Stomach (tissue), 9 donors: Measurements from ENCODE around the gene KRTAP10-5. TPM values are rescaled to one million over a fixed set of nuclear protein-coding genes. Genes with fewer than 3 reads are reported as not detected.

Experiments used
- DNase-seq, 2 donors: peaks; one replicate each; pipeline versions ENCODE4 v3.0.0 to v3.0.0-alpha.2; 2013 to 2019
- H3K27ac ChIP-seq, 5 donors: fragments of 200-600 bp in 4 of 5; sonication (generic) in 4 of 5; one replicate each; pipeline ENCODE4 v1.5.1; 2013 to 2019; ENCODE audit warnings: mild to moderate bottlenecking in 1 of 5, moderate library complexity in 1 of 5
- H3K27me3 ChIP-seq, 3 donors: fragments of 200-600 bp; sonication (generic); one replicate each; pipeline ENCODE4 v1.5.1; 2017 to 2019; ENCODE audit warnings: mixed run types in 1 of 3
- H3K36me3 ChIP-seq, 4 donors: fragments of 200-600 bp; sonication (generic); 1 replicate in 3 of 4; 2 replicates in 1 of 4; pipeline ENCODE4 v1.5.1; 2016 to 2019
- H3K4me1 ChIP-seq, 4 donors: fragments of 200-600 bp; sonication (generic); one replicate each; pipeline ENCODE4 v1.5.1; 2016 to 2019
- H3K4me3 ChIP-seq, 4 donors: fragments of 200-600 bp; sonication (generic) in 3 of 4; one replicate each; pipeline ENCODE4 v1.5.1; 2016 to 2019; ENCODE audit warnings: mild to moderate bottlenecking in 1 of 4
- H3K9me3 ChIP-seq, 4 donors: fragments of 200-600 bp; sonication (generic); one replicate each; pipeline ENCODE4 v1.5.1; 2016 to 2019
- CTCF ChIP-seq, 7 experiments: fragments of 450-650 bp in 4 of 7; fragments of 200-600 bp in 3 of 7; sonication (generic) in 3 of 7; IDR thresholded peaks; one replicate each; pipeline ENCODE4 v1.5.1; 2016 to 2019; ENCODE audit warnings: antibody characterized with exemption in 7 of 7, control low read depth in 2 of 7, mild to moderate bottlenecking in 1 of 7
- EP300 ChIP-seq: sonication (generic); formaldehyde crosslinking; IDR thresholded peaks from one replicate; pipeline ENCODE4 v1.6.1; 2017; ENCODE audit warnings: antibody characterized with exemption
- POLR2A ChIP-seq, 4 donors: fragments of 450-650 bp; IDR thresholded peaks; one replicate each; pipeline ENCODE4 v1.6.1; 2016; ENCODE audit warnings: antibody characterized with exemption in 4 of 4, control low read depth in 2 of 4, mild to moderate bottlenecking in 1 of 4, moderate library complexity in 1 of 4
- POLR2AphosphoS5 ChIP-seq, 3 donors: sonication (generic); formaldehyde crosslinking; IDR thresholded peaks; one replicate each; pipeline ENCODE4 v1.6.1; 2016; ENCODE audit warnings: antibody characterized with exemption in 3 of 3
- WGBS, 5 donors: extraction: QIAGEN DNeasy Blood & Tissue Kit in 3 of 5; methylation state at CpG; one replicate each; pipeline versions ENCODE4 v1.1.5 to v1.1.7; 2013 to 2018; 5-methylcytosine and 5-hydroxymethylcytosine counted together
- intact Hi-C: fragments of 100-400 bp; cut with DNase I; formaldehyde crosslinking; loops from one replicate; pipeline ENCODE4 v1.15.1; 2023; ENCODE audit warnings: low total_unique reads
- polyA plus RNA-seq, 3 donors: library from polyadenylated mRNA; stranded (reverse); fragments of 200-250 nt; gene quantifications; one replicate each; pipeline ENCODE4 v1.2.3, GENCODE V29; 2013
- total RNA-seq, 5 donors: library from RNA; depleted of rRNA; stranded (reverse); fragments of >200 nt; gene quantifications; one replicate each; pipeline versions ENCODE4 v1.1.0 to v1.2.3, GENCODE V29; 2014 to 2016
- donor health status: healthy with polysubstance abuse.
- donor health status: Bipolar disorder and iron deficiency.
- donor health status: healthy.

The KRTAP10-5 gene
- total and polyA plus RNA-seq, 8 donors = 0.10 TPM; not detected in 7

- Histone ChIP-seq H3K4me3 (no peak overlapping the region), H3K36me3 (no peaks in the 10 kb centered on the region), H3K4me1 (no peaks in the 10 kb centered on the region), H3K27ac (no peak overlapping the region), H3K27me3 (peaks cover 0 to 49% (median 0%) of the 10 kb centered on the region in 3 donors), H3K9me3 (peaks cover 0 to 15% (median 10%) of the 10 kb centered on the region in 4 donors)
- DNase-seq = no peak
- TF ChIP-seq POLR2AphosphoS5 (IDR thresholded peaks at IDR 0.05) (no peak), CTCF (IDR thresholded peaks at IDR 0.05) (no peak), POLR2A (IDR thresholded peaks at IDR 0.05) (no peak)
- WGBS, 5 donors = 71 to 83% (median 82%) methylated on average over 15 to 17 of the region's 17 CpGs
- intact Hi-C loops = no loop called here
Observed at GRCh38 chr21:44615911-44616590, 35.6 kb upstream of the KRTAP10-5 start.

- TF ChIP-seq EP300 (no peak), CTCF (IDR thresholded peaks at IDR 0.05) (no peak), POLR2A (IDR thresholded peaks at IDR 0.05) (no peak)
- H3K9me3 ChIP-seq = peaks cover under 1 to 21% (median 14%) of the 10 kb centered on the region in 4 donors
- no peaks in the 10 kb centered on the region for H3K4me1 ChIP-seq
- H3K4me3 ChIP-seq = no peak overlapping the region
- peaks cover 0 to 49% (median 0%) of the 10 kb centered on the region in 3 donors for H3K27me3 ChIP-seq
- no peaks in the 10 kb centered on the region for H3K36me3 ChIP-seq
- H3K27ac ChIP-seq = no peak overlapping the region
- 70 to 83% (median 79%) methylated on average over 8 of the region's 8 CpGs for WGBS, 5 donors
- intact Hi-C loops = no loop called here
- no peak for DNase-seq
Observed at GRCh38 chr21:44615466-44615865, 35.1 kb upstream of the KRTAP10-5 start.

GRCh38 chr21:44614961-44615391, 34.6 kb upstream of the KRTAP10-5 start:
- no peaks in the 10 kb centered on the region for H3K36me3 ChIP-seq
- 82 to 87% (median 87%) methylated on average over 28 of the region's 28 CpGs for WGBS, 5 donors
- no peak for DNase-seq
- TF ChIP-seq POLR2A (IDR thresholded peaks at IDR 0.05) (no peak), EP300 (no peak), POLR2AphosphoS5 (IDR thresholded peaks at IDR 0.05) (no peak), CTCF (IDR thresholded peaks at IDR 0.05) (no peak)
- H3K4me1 ChIP-seq = no peaks in the 10 kb centered on the region
- H3K27me3 ChIP-seq = peaks cover 0 to 49% (median 0%) of the 10 kb centered on the region in 3 donors
- intact Hi-C loops = no loop called here
- no peak overlapping the region for H3K27ac ChIP-seq
- H3K9me3 ChIP-seq = peaks cover 4 to 23% (median 19%) of the 10 kb centered on the region in 4 donors
- no peak overlapping the region for H3K4me3 ChIP-seq

- no peak overlapping the region for H3K27ac ChIP-seq
- no peaks in the 10 kb centered on the region for H3K36me3 ChIP-seq
- no peaks in the 10 kb centered on the region for H3K4me1 ChIP-seq
- no peak for TF ChIP-seq POLR2A (IDR thresholded peaks at IDR 0.05)
- no peak for TF ChIP-seq EP300
- no peak for TF ChIP-seq POLR2AphosphoS5 (IDR thresholded peaks at IDR 0.05)
- TF ChIP-seq CTCF (IDR thresholded peaks at IDR 0.05) = no peak
- no peak overlapping the region for H3K4me3 ChIP-seq
- peaks cover 0 to 49% (median 0%) of the 10 kb centered on the region in 3 donors for H3K27me3 ChIP-seq
- WGBS, 5 donors = 78 to 83% (median 80%) methylated on average over 13 to 20 of the region's 20 CpGs
- DNase-seq = no peak
- intact Hi-C loops = no loop called here
- peaks cover 4 to 31% (median 25%) of the 10 kb centered on the region in 4 donors for H3K9me3 ChIP-seq
Observed at GRCh38 chr21:44614161-44614631, 33.8 kb upstream of the KRTAP10-5 start.
